ENCODE measurements around the gene CD151.

Gene CD151

GRCh38 chr11:794013-794765 is 38.6 kb upstream of the CD151 start:
- DNase-seq (ENCODE audit: low read depth): no peak
- no peak overlapping the region for H3K4me3 ChIP-seq (replicated peaks; ENCODE audit: low read depth, low read length)
- TF ChIP-seq CTCF (IDR thresholded peaks at IDR 0.05; ENCODE audit: low read length, missing control alignments): no peak

DNA sequence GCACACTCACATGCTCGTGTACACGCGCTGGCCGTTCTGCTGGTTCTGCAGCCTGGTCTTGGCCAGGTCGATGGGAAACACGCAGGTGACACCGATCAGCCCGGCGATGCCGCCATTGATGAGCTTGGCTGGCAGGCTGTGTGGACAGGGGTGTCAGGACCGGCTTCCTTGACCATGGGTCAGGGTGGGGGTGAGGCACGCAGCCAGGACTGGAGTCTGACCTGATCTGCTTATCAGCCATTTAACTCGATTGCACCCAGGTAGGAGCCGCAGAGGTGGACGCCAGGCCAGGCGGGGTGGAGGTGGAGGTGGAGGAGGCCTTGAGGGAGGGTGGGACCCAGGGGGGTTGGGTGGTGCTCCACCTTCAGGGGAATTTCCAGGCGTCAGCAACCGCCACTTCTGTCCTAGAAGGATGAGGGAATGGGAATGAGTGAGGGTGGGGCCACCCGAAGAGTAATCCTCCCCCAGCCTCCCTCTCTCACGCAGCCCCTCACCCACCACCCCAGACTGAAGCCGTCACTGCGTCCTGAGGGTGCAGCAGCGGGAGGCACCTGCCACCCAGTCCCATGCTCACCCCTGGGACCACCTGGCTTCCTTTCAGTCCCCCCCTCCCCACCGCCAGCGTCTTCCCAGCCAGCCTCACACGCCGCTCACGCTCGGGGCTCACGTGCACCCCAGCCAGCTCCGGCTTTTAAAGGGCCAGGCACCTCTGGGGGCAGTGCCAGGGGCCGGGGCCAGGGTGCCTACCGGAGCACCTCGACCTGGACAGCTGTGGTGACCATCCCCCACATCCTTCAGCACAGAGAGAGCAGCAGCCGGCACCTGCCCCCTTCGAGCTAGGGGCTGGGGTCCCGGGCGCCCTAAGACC is 37.8 kb upstream of the CD151 start:
- peak overlapping the region; percentile 76 for H3K4me3 ChIP-seq (replicated peaks; ENCODE audit: low read depth, low read length)
- no peak for DNase-seq (ENCODE audit: low read depth)
- no peak for TF ChIP-seq CTCF (IDR thresholded peaks at IDR 0.05; ENCODE audit: low read length, missing control alignments)

DNA sequence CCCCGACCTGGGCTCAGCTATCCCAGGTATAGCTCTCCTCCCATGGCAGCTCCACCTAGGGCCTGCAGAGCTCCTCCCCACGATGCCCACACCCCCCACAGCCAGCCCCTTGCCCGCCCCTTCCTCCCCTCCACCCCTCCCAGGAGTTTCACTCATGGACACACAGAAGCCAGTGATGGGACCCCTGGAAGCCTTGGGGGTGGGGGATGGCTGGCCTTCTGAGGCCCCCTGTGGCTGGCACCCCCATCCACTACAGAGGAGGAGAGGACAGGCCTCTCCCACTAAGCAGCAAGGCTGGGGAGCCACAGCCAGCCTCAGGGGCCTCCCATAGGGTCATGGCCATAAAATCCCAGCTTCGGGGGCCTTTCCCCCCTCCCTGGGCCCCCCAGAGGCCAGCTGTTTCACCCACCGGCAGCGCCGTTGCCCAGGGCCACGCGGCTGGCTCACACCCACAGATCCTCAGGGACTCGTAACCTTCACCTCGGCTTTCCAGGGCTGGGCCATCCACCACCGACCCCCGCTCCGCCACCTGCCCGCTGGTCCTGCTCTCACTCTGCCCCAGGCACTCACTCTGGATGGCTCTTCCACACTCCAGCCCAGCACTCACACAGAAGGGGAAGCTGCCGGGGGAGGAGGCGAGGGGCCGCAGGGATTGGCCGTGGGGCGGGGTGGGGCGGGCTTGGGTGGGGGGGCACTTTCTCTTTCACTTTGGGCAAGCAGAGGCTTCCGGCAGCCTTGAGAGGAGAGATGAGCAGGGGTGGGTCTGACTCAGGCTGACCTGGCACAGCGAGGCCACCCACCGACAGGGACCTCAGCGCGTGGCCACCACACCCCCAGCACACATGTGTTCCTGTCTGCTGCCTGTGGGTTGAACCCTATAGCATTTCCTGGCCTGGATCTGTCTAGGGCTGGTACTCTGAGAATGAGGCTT is 36.9 kb upstream of the CD151 start:
- TF ChIP-seq CTCF (IDR thresholded peaks at IDR 0.05; ENCODE audit: low read length, missing control alignments): no peak
- peak overlapping the region; percentile 76 for H3K4me3 ChIP-seq (replicated peaks; ENCODE audit: low read depth, low read length)
- DNase-seq (ENCODE audit: low read depth): peak; percentile 73

DNA sequence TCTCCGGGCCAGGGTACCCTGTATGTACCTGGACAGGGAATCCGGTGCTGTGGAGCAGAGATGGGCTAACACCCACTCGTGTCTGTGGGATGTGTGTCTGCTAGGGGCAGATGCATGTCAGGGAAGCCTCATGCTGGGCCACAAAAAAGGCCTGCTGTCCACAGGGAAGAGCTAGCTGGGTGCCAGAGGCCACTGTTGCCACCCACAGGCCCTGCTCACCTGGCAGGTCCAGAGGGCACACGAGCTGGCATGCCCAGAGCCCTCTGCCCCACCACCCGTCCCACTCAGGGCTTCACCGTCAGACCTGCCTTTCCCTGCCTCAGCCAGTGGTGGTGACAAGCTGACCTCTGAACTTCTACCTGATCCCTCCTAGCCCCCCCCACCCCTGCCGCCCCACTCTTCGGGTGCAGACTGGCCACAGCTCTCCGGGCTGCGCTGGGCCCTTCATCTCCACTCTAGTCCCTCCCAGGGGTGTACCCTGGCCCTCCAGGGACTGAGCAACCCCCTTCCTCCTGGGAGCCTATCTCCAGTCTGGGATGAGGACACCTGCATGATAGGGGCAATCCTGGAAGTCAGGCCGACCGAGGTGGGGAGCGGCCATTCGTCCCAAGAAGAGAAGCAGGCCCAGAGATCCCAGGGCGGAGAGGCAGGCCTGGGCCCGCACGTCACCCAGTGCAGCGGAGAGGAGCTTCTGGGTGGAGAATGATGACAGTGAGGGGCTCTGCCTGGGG is 36.0 kb upstream of the CD151 start:
- TF ChIP-seq CTCF (IDR thresholded peaks at IDR 0.05; ENCODE audit: low read length, missing control alignments): no peak
- no peak for DNase-seq (ENCODE audit: low read depth)
- H3K4me3 ChIP-seq (replicated peaks; ENCODE audit: low read depth, low read length): peak overlapping the region; percentile 76

DNA sequence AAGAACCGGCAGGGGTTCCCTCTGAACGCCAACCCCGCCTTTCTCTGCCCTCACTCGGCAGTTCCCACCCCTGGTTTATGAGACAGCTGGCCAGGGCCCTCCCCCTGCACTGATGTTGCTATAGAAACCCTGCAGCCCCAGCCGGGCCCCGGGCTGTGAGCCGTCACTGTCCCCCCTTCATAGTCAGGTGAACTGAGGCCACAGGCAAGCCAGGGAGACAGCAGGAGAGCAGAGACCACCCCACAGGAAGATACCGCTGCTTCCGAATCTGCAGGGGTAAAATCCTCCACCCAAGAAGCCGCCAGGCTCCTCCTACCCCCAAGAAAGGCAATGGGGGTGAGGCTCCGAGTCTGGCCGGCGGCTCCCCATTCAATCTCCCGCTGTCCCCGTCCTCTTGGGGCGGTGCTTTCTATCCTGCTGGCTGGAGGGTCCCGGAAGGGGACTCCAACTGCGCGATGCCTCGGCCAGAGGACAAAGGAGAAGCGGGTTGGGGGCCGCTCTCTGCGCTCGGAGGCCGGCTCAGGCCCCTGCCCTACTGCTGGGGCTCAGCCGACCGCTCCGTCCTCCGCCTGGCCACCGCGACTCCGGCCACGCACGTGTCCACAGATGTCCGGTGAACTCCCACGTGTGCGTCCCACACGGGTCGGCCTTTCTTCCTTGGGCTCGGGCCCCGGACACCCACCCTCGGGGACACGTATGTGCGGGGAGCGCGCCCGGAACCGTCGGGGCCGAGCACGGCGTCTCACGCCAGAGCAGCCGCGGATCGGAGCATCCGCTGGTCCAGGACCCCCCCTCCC is 35.3 kb upstream of the CD151 start:
- DNase-seq (ENCODE audit: low read depth): peak; percentile 76
- TF ChIP-seq CTCF (IDR thresholded peaks at IDR 0.05; ENCODE audit: low read length, missing control alignments): no peak
- H3K4me3 ChIP-seq (replicated peaks; ENCODE audit: low read depth, low read length): peak overlapping the region; percentile 76
